Fibroblast of lung (primary cell): ENCODE measurements around the gene UTS2R.

Experiments
- EZH2 ChIP-seq: IDR thresholded peaks from 2 replicates; pipeline ENCODE4 v1.5.1; 2012; ENCODE audit warnings: low read length, control low read depth, mild to moderate bottlenecking; ENCODE audit errors: missing control alignments
- TF ChIP-seq, protein P1 (sequence below), 2 donors: IDR thresholded peaks in 1 of 2; conservative IDR thresholded peaks in 1 of 2; 1 replicate in 1 of 2; 2 replicates in 1 of 2; pipeline ENCODE4 v1.5.1; 2011 to 2012; ENCODE audit warnings: low read length in 2 of 2, control low read depth in 1 of 2, inconsistent platforms in 1 of 2, low read depth in 1 of 2, mild to moderate bottlenecking in 1 of 2

DNA sequence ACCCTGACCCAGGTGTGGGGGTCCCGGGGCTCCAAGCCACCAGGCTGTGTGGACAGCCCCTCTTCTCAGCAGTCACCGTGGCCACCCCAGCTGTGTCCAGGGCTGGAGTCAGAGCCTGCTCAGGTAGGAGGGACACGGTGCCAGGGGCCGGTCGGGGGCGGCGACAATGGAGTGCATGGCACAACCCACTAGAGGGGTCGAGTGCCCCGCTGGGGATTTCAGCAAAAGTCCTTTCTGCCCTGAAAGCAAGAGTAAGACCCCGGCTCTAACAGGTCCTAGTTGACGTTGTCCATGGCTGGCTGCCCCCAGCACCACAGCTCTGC is 11.3 kb downstream of the UTS2R start:
- TF ChIP-seq, protein P1, sequence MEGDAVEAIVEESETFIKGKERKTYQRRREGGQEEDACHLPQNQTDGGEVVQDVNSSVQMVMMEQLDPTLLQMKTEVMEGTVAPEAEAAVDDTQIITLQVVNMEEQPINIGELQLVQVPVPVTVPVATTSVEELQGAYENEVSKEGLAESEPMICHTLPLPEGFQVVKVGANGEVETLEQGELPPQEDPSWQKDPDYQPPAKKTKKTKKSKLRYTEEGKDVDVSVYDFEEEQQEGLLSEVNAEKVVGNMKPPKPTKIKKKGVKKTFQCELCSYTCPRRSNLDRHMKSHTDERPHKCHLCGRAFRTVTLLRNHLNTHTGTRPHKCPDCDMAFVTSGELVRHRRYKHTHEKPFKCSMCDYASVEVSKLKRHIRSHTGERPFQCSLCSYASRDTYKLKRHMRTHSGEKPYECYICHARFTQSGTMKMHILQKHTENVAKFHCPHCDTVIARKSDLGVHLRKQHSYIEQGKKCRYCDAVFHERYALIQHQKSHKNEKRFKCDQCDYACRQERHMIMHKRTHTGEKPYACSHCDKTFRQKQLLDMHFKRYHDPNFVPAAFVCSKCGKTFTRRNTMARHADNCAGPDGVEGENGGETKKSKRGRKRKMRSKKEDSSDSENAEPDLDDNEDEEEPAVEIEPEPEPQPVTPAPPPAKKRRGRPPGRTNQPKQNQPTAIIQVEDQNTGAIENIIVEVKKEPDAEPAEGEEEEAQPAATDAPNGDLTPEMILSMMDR (conservative IDR thresholded peaks at IDR 0.05 in 1 of 2, IDR thresholded peaks at IDR 0.05 in 1 of 2; ENCODE audit: low read depth in 1 of 2, low read length in 2 of 2): no peak
- no peak for TF ChIP-seq EZH2
